T1000 (cell line): ENCODE results near the gene NOP9.
A peak's percentile ranks its signal among the peaks of the same experiment; 100 is the strongest.

Experiments used
- DNase-seq: peaks from one replicate; lab custom pipeline; 2025; ENCODE audit warnings: mixed read lengths; lab: John Stamatoyannopoulos, UW

Gene NOP9

GRCh38 chr14:24263848-24264247 lies 35.8 kb upstream of the NOP9 start:
- no peak for DNase-seq

- no peak for DNase-seq
These were observed 35.4 kb upstream of the NOP9 start for GRCh38 chr14:24264298-24264697.

- no peak for DNase-seq
These were observed 33.1 kb upstream of the NOP9 start for GRCh38 chr14:24266344-24267244.

- no peak for DNase-seq
These were observed 32.1 kb upstream of the NOP9 start for GRCh38 chr14:24267516-24267915.

- DNase-seq: no peak
These were observed 31.4 kb upstream of the NOP9 start for GRCh38 chr14:24268225-24268624.

- DNase-seq: no peak
These were observed 30.3 kb upstream of the NOP9 start for GRCh38 chr14:24269368-24269767.

- DNase-seq: no peak
These were observed 29.6 kb upstream of the NOP9 start for GRCh38 chr14:24269910-24270536.

- no peak for DNase-seq
These were observed 29.0 kb upstream of the NOP9 start for GRCh38 chr14:24270537-24271133.

GRCh38 chr14:24271134-24271833 lies 28.4 kb upstream of the NOP9 start, which contains the start of gene RABGGTA:
Gene RABGGTA, minus strand, starts transcription at chr14:24271597. Its CDS starts 482 bp downstream, at chr14:24271115.
- DNase-seq: peak; percentile 59

- no peak for DNase-seq
These were observed 27.8 kb upstream of the NOP9 start for GRCh38 chr14:24271834-24272263.

- no peak for DNase-seq
These were observed 27.2 kb upstream of the NOP9 start for GRCh38 chr14:24272467-24272866.

GRCh38 chr14:24273422-24273998 lies 26.1 kb upstream of the NOP9 start:
- DNase-seq: no peak

GRCh38 chr14:24274101-24274543 lies 25.5 kb upstream of the NOP9 start:
- no peak for DNase-seq

GRCh38 chr14:24277071-24277470 lies 22.6 kb upstream of the NOP9 start:
- no peak for DNase-seq

- no peak for DNase-seq
These were observed 21.9 kb upstream of the NOP9 start for GRCh38 chr14:24277606-24278321.

- no peak for DNase-seq
These were observed 21.2 kb upstream of the NOP9 start for GRCh38 chr14:24278424-24278823.

- no peak for DNase-seq
These were observed 20.1 kb upstream of the NOP9 start for GRCh38 chr14:24279301-24280186.

- DNase-seq: no peak
These were observed 18.7 kb upstream of the NOP9 start for GRCh38 chr14:24280797-24281460.

GRCh38 chr14:24281636-24282035 lies 18.0 kb upstream of the NOP9 start:
- DNase-seq: no peak
